ENCODE data around the gene ZNF232.
A peak's percentile ranks its signal among the peaks of the same experiment; 100 is the strongest.
"Not testable (repeated sequence)": the region's sequence is repeated elsewhere in the genome, so short reads cannot be mapped to it uniquely, and the experiment has no call there.

ZNF232 gene

GRCh38 chr17:5097101-5097834, 14.4 kb downstream of the ZNF232 start:
- DNase-seq (ENCODE audit: low read depth in 3 of 3), result peak in 1 of 3 donors; percentile 17

GRCh38 chr17:5096731-5097100, 15.0 kb downstream of the ZNF232 start:
- DNase-seq (ENCODE audit: low read depth in 3 of 3), result no peak

GRCh38 chr17:5092218-5093010, 19.3 kb downstream of the ZNF232 start:
- DNase-seq (ENCODE audit: low read depth in 3 of 3), result no peak

DNA sequence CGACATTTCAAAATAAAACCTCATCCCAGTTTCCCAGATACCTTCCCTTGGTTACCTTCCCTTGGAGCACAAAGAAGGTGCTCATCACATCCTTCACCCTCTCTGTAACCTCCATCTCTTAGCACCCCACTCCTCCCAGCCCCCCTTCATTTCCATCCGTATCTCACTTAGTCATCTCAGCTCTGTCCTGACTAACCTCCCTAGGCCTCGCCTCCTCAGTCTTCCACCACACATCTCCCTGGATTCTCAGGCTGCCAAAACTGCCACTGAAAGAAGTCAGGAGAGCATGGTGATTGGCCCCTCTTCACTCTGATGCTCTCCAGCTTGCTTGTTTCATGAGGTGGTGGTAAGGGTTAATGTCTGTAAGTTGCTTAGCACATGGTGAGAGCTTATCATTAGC, 31.1 kb downstream of the ZNF232 start:
- DNase-seq (ENCODE audit: low read depth in 3 of 3), result peak in 1 of 3 donors; percentile 5

GRCh38 chr17:5078106-5079028, 33.3 kb downstream of the ZNF232 start, which contains the start of gene ZFP3:
Gene ZFP3 (plus strand): TSS chr17:5078467. CDS start chr17:5091505, 13,038 bp downstream.
- DNase-seq (ENCODE audit: low read depth in 3 of 3), result peak; percentile 48 to 71 (median 62)

GRCh38 chr17:5077781-5078105, 33.9 kb downstream of the ZNF232 start:
- no peak for DNase-seq (ENCODE audit: low read depth in 3 of 3)

GRCh38 chr17:5077275-5077674, 34.4 kb downstream of the ZNF232 start:
- not testable (repeated sequence) for DNase-seq (ENCODE audit: low read depth in 3 of 3)

GRCh38 chr17:5075472-5075871, 36.2 kb downstream of the ZNF232 start:
- not testable (repeated sequence) for DNase-seq (ENCODE audit: low read depth in 3 of 3)

GRCh38 chr17:5069724-5070123, 42.0 kb downstream of the ZNF232 start:
- DNase-seq (ENCODE audit: low read depth in 3 of 3), result no peak

DNA sequence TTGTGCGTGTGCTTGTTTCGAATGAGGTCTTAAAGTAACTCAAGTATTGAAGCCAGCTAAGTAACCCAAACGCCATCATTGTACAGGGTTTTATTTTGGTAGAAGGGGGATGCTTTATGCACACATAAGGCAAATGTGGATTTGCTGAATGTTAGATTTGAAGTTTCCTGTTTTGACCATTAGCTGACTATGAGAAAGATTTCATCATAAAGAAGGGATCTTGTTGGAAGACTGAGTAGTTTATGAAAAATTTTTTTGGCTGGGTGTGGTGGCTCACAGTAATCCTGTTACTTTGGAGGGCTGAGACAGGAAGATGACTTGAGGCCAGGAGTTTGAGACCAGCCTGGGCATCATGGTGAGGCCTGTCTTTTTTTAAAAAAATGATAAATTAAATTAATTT, 43.4 kb downstream of the ZNF232 start:
- DNase-seq (ENCODE audit: low read depth in 3 of 3), result no peak

- no peak for DNase-seq (ENCODE audit: low read depth in 3 of 3)
These were observed 46.4 kb downstream of the ZNF232 start for GRCh38 chr17:5065227-5065744.
